GM21717 (cell line): ENCODE data around the gene CHAD.
"Not testable (repeated sequence)": the region's sequence is repeated elsewhere in the genome, so short reads cannot be mapped to it uniquely, and the experiment has no call there.

Source experiments
- ATAC-seq: cut with Tn5 transposase; IDR thresholded peaks from one replicate; pipeline ENCODE4 v1.9.1; 2021; ENCODE audit warnings: mild to moderate bottlenecking, moderate library complexity; ENCODE audit not compliant: unreplicated experiment

Gene CHAD

DNA sequence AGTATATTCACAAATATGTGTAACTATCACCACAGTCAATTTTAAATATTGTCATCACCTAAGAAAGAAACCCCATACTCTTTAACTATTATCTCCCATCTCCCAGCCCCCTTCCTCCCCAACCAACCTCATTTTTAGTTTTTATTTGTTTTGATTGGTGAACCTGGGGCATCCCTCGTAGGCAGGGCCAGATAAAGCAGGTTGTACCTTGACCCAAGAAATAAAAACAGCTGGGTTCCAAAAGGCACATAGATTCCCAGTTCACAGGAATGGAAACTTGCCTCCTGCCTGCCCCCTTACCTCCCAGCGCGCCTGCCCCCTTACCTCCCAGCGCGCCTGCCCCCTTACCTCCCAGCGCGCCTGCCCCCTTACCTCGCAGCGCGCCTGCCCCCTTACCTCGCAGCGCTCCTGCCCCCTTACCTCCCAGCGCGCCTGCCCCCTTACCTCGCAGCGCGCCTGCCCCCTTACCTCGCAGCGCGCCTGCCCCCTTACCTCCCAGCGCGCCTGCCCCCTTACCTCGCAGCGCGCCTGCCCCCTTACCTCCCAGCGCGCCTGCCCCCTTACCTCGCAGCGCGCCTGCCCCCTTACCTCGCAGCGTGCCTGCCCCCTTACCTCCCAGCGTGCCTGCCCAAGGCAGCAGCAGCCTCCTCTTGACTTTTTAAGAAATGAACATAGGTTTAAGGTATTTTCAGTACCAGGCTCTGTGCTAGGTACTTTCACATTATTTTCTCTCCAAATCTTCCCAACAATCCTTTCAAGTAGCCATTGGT lies 7.3 kb upstream of the CHAD start:
- ATAC-seq = not testable (repeated sequence)

DNA sequence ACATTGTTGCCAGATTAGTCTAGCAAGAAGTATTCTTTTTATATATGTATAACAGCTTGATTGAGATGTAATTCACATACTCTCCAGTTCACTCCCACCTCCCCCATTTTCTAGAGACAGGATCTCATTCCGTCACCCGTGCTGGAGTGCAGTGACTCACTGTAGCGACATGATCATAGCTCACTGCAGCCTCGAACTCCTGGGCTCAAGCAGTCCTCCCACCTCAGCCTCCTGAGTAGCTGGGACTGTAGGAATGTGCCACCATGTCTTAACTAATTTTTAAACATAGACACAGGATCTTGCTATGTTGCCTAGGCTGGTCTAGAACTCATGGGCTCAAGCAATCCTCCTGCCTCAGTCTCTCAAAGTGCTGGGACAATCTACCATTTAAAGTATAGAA lies 6.7 kb upstream of the CHAD start:
- ATAC-seq = no peak

DNA sequence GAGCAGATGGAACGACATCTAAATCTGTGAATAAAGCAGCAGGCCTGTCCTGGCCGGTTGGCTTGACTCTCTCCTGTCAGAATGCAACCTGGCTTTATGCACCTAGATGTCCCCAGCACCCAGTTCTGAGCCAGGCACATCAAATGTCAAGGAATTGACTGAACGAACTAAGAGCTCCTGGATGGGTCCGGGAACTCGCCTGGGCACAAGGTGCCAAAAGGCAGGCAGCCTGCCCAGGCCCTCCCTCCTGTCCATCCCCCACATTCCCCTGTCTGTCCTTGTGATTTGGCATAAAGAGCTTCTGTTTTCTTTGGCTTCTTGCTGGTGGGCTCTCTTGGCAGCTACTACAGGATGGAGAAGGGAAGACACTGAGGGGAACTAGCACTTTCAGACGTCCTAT lies 5.8 kb upstream of the CHAD start:
- no peak for ATAC-seq

- no peak for ATAC-seq
These were observed 5.2 kb upstream of the CHAD start for GRCh38 chr17:50473901-50474300.

- not testable (repeated sequence) for ATAC-seq
These were observed 4.1 kb upstream of the CHAD start for GRCh38 chr17:50472761-50473161.

GRCh38 chr17:50472286-50472685 lies 3.6 kb upstream of the CHAD start:
- no peak for ATAC-seq

DNA sequence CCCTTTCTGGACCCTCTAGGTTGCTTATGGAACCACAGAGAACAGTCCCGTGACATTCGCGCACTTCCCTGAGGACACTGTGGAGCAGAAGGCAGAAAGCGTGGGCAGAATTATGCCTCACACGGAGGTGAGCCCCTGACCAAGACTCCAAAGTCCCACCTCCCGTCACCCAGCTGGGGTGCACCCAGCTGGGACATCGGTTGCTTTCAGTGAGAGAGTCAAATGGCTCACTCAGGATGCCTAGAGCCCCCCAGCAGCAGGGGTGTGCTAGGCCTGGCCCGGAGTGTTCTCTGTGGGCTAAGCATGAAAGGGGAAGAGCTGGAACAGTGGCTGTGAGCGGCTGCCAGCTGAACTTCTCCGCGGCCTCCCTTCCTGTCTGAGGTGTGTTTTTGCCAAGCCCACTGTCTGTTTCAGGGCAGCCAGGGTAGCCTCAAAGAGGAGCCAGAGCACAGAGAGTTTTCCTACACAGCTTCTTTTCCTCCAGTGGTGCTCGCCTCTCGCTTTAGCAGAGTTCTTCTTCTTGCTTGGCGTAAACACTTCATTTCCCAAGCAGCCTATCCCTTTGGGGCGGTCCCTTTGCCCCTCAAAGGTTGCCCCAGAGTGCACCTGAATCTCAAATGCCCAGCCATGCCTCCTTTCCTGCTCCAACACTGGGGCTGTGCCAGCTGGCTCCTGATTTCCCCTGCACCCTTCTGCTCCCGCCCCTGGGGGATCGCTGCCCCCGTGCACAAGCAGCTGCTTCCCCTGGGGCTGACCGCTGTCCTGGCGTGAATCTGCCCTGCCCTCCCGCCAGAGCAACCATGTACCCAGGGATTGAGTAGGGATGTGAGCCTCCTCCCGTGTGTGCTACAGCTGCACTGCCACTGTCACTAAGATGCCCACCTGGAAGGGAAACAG lies 2.6 kb upstream of the CHAD start:
- no peak for ATAC-seq

GRCh38 chr17:50470426-50470825 lies 1.7 kb upstream of the CHAD start:
- ATAC-seq = no peak

DNA sequence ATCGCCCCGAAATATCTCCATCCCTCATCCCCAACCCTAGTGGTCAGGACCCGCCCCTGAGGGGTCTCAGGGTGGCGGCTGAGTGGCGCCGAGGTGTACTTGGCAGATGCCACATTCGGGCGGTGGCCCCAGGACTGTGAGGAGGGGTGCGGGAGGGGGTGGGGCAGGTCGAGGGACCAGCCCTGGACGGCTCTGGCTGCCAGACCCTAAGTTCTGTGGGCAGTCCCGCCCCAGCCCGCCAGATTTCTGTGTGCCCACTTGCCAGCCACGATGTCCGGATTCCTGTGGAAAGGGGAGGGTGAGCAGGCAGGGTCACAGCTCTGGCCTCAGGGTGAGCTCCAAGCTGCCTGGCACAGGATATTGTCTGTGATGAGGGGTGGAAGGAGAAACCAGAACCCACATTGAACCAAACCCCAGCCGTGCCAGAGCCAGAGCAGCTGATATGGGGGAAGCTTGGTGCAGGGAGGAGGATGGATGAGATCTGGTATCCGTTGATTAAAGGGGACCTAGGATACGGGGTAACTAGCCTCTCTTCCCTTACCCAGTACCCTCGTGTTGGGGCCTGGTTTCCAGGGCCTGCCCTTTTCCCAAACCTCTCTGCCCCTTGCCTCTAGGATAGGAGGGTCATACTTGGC lies 1.1 kb upstream of the CHAD start:
- no peak for ATAC-seq

DNA sequence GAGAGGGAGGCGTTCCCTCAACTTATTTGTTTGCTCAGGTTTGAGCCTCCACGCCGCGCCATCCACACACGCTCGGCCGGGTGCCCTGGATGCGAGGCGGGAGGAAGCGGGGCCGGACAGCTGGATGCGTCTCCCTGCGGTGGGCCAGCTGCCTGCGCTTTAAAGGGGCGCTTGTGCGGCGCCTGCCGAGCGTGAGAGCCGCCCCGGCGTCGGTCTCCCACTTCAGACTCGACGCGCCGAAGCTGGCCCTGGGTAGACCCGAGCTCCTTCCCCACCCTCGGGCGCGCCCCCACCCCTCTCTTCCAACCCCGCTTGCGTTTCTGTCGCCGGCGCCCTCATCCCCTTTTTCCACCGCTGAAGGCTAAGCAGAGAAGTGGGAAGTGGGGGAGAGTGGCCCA lies 527 bp upstream of the CHAD start:
- ATAC-seq = no peak

DNA sequence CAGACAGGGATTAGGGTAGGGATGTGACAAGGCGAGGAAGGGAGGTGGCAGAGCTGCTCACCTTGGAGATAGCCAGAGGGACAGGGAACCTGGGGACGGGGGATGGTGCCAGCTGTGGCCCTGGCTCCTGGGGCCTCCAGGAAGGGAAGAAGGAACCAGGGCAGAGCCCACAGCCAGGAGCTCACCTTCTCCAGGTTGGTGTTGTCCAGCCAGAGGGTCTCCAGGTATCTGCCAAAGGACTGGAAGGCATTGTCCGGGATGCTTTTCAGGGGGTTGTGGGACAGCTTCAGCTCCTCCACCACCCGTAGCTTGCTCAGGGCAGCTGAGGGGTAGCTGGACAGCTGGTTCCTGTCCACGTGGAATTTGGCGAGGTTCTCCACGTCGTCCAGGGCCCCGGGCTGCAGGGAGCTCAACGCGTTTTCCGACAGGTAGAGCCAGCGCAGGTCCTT lies 801 bp downstream of the CHAD start:
- no peak for ATAC-seq

DNA sequence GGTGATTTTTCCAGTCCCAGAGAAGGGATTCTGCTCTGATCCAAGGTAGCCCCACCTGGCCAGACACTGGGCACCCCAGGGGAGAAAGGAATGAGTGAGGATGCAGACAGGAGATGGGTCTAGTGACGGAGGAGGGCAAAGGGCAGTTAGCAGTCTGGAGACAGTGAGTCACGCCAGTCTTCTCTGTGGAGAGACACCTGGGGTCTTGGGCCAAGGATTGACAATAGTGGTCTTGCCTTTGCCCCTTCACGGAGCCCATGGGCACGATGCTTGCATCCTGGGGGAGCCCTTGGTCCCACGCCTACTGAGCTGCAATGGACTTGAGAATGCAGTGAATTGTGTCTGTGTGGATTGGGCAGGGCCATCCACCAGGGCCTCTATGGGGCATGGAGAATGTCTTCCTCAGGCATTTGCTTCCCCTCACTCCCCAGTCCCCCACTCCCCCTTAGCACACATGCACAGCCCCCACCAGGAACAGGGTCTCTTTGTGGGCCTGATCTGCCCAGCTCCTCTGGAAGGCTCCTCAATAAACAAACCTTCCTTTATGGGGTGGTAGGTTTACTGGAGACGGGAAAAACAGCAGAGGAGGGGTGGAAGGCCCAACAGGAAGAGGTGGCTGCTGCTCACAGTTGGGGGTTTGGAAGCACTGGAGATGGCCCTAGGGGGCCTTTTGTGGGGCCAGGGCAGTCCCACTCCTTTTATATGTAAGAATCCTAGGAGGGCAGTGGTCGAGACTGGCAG lies 1.4 kb downstream of the CHAD start:
- ATAC-seq = no peak

DNA sequence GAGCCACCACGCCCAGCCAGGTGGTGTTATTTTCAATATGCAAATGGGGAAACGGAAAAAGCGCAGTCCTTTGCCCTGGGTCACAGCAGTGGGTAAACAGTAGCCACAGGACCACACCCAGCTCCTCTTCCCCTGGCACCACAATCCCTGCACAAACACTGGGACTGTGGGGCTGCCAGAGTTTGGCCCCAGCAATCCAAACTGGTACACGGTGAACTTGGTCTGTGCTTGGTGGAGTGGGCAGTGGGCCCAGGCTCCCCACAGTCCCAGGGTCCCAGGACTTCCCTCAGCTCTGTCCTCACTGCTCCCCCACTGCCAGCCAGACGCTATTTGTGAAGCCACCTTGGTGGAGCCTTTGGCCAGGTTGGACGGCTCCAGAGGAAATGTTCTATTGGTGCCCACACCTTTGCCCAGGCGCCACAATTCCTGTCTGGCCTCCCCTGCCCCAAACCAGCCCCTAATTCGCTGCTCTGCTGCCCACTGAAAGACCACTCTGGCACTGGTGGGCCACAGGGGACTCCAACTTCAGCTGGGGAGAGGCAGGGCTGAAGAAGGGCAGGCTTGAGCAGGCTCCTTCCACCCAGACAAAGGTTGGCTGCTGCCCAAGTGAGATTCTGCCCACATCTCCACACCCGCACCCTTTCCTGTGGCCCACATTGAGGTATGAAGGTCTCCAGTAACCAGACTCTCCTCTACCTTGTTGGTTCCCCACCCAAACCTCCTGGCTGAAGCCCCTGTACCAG lies 2.1 kb downstream of the CHAD start:
- ATAC-seq = no peak

GRCh38 chr17:50465635-50466034 lies 3.0 kb downstream of the CHAD start:
- ATAC-seq = no peak

GRCh38 chr17:50465171-50465570 lies 3.5 kb downstream of the CHAD start:
- no peak for ATAC-seq

DNA sequence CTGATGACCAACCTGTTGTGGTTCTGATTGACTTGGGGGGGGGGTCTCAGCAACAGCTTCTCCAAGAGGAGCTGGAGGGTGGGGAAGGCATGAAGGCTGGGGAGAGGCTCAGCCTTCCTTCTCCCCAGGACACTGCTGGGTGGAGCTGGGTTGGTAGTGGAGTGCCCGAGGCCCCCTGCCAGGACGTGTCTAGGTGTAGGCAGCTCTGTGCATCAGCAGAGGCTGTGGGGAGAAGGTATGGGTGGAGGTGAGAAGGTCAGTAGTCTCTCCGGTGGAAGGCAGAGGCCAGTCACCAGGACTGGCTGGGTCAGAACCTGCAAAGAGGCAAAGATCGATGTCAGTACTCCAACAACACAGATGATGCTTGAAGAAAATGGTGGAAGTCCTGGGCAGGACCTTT lies 3.9 kb downstream of the CHAD start:
- no peak for ATAC-seq

GRCh38 chr17:50464121-50464520 lies 4.6 kb downstream of the CHAD start:
- ATAC-seq = no peak

DNA sequence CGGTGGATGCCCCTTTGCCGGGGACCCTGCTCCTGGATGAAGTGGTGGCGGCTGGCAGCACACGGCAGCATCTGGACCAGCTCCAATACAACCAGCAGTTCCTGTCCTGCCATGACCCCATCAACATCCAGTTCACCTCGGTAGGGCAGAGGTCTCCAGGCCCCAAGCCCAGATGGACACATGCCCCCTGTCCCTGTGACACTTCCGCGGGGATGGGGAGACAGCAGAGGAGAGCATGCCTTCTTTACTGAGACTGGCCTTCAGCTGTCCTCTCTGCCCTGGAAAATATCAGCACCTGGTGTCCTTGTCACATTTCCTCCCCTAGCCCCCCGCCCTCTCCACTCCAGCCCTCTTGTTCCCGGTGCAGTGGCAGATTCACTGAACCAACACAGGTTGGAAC lies 6.2 kb downstream of the CHAD start:
- ATAC-seq = no peak

GRCh38 chr17:50461550-50462132 lies 7.0 kb downstream of the CHAD start:
- ATAC-seq = no peak
